HFFc6 (cell line): ENCODE data around the gene MIEN1. TPM values are rescaled to one million over a fixed set of nuclear protein-coding genes. Genes with fewer than 3 reads are reported as not detected.
A peak's percentile ranks its signal among the peaks of the same experiment; 100 is the strongest.

Experiments
- DNase-seq: peaks from one replicate; pipeline ENCODE4 v3.0.0-alpha.2; 2018
- H3K27ac Mint-ChIP-seq: 2 replicates; pipeline ENCODE4 v1.8.0; 2020; ENCODE audit warnings: mild to moderate bottlenecking, mixed read lengths
- H3K27me3 Mint-ChIP-seq: 2 replicates; pipeline ENCODE4 v1.8.0; 2021; ENCODE audit warnings: mild to moderate bottlenecking, moderate library complexity, mixed read lengths; ENCODE audit not compliant: insufficient read depth
- H3K36me3 Mint-ChIP-seq: 2 replicates; pipeline ENCODE4 v1.8.0; 2021; ENCODE audit warnings: low read depth, mixed read lengths
- H3K4me1 Mint-ChIP-seq: 2 replicates; pipeline ENCODE4 v1.8.0; 2020; ENCODE audit warnings: low read depth, mixed read lengths
- H3K4me3 Mint-ChIP-seq: 2 replicates; pipeline ENCODE4 v1.8.0; 2020; ENCODE audit warnings: mild to moderate bottlenecking, moderate library complexity, mixed read lengths
- H3K9me3 Mint-ChIP-seq: 2 replicates; pipeline ENCODE4 v1.8.0; 2020; ENCODE audit warnings: mild to moderate bottlenecking, mixed read lengths
- total RNA-seq, 6 experiments: library from RNA; stranded (reverse); fragmentation: NEBNext Ultra II Directional; extraction: Animal tissue kit (Norgen Biotek cat#: 25700); gene quantifications; 2 replicates in 1 of 6; 3 replicates in 5 of 6; pipeline ENCODE4 v1.2.3, GENCODE V29; 2021
- TF ChIP-seq, protein P1 (sequence below): fragments of 200-600 bp; sonication (generic); IDR thresholded peaks from 2 replicates; pipeline ENCODE4 v1.5.0; 2021; ENCODE audit warnings: antibody characterized with exemption, mild to moderate bottlenecking

MIEN1 gene
- total RNA-seq, 6 experiments from 2014 or later = 56.9 to 70.3 (median 66.0) TPM

DNA sequence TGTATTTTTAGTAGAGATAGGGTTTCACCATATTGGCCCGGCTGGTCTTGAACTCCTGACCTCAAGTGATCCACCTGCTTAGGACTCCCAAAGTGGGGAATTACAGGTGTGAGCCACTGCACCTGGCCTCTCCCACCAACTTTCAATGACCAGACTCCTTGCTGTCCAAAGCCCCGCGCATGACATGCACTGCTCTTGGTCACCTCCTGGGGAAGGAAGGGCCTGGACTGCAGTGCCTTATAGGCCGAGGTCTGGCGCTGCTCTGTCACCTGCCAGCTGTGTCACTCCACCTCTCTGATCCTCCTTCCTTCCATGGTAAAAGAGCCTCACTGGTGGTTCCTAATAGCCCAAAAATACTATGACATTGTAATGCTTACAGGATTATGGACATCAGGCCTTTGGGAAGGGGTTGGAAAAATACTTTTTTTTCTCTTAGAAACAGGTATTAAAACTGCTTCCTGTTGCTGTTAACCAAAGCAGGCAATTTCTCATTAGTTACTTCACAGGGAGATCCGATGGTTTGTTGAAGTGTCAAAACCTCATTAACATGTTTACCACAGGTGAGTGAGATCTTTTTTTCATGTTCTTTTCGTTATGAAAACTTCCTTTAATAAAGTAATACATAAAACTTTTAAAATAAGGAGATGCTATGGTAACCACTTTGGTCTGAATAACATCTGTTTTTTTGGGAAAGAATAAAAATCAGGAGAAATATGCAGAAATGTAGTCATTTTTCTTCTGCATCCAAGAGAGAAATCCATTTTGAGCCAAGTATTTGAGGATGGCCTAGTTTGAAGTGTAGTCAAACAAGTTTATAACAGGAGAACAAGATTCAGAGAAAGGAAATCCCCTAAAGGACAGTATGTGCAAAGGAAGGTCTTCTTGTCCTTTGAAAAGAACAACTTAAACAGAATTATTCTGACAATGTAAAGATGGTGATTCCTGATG, 42.9 kb upstream of the MIEN1 start:
- TF ChIP-seq, protein P1, sequence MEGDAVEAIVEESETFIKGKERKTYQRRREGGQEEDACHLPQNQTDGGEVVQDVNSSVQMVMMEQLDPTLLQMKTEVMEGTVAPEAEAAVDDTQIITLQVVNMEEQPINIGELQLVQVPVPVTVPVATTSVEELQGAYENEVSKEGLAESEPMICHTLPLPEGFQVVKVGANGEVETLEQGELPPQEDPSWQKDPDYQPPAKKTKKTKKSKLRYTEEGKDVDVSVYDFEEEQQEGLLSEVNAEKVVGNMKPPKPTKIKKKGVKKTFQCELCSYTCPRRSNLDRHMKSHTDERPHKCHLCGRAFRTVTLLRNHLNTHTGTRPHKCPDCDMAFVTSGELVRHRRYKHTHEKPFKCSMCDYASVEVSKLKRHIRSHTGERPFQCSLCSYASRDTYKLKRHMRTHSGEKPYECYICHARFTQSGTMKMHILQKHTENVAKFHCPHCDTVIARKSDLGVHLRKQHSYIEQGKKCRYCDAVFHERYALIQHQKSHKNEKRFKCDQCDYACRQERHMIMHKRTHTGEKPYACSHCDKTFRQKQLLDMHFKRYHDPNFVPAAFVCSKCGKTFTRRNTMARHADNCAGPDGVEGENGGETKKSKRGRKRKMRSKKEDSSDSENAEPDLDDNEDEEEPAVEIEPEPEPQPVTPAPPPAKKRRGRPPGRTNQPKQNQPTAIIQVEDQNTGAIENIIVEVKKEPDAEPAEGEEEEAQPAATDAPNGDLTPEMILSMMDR = no peak
- Mint-ChIP-seq H3K36me3 (no peaks in the 10 kb centered on the region), H3K27ac (no peak overlapping the region), H3K9me3 (no peaks in the 10 kb centered on the region), H3K27me3 (peaks cover 63% of the 10 kb centered on the region), H3K4me3 (no peak overlapping the region), H3K4me1 (peaks cover 9% of the 10 kb centered on the region)
- no peak for DNase-seq

DNA sequence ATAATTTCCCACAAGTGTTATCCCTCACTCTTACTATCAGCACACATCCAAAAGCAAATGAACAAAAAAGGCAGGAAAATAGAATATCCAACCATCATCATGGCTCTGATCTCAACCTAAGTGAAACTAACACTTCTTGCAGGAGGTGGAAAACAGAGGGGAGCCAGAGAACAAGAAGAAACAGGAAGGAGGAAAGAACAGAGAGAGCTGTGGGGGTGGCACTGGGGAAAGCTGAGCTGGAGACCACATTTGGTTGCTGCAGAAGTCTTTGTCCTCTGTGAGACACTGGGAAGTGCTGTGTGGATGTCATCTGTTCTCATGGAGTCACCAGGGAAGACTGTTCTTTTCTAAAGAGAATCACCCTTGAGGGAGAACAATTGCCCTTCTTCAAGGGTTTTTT, 42.1 kb upstream of the MIEN1 start:
- no peak overlapping the region for H3K27ac Mint-ChIP-seq
- H3K27me3 Mint-ChIP-seq = peaks cover 62% of the 10 kb centered on the region
- no peaks in the 10 kb centered on the region for H3K36me3 Mint-ChIP-seq
- TF ChIP-seq, protein P1 = no peak
- H3K4me3 Mint-ChIP-seq = no peak overlapping the region
- DNase-seq = no peak
- no peaks in the 10 kb centered on the region for H3K9me3 Mint-ChIP-seq
- H3K4me1 Mint-ChIP-seq = peaks cover 9% of the 10 kb centered on the region

DNA sequence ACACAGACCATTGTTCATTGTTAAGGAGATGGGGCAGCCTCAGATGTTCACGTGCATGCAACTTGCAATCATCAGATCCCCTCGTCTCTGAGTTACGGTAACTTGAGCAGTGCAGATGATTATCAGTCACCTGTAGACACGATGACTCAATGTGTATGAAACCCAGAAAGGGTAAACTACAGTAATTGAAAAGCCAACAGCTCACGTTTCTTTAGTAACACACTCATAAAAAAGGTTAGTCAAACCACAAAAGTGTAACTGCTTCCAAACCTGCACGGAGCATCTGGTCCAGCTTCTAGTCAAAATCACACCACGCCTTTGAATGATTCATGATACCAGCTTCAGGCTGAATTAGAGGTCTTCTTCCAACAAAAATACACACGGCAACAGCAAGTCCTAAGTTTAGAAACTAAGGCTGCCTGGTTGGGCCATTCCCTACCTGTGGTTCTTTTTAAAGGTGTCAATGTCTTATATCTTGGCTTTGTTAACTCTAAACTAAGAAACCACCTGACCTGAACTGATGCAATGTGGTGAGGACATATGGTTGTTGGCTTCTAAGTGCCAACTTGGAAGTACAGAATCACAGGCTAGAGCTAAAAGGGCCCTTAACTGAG, 39.7 kb upstream of the MIEN1 start:
- peaks cover 9% of the 10 kb centered on the region for H3K4me1 Mint-ChIP-seq
- H3K27me3 Mint-ChIP-seq = peaks cover 63% of the 10 kb centered on the region
- DNase-seq = peak; percentile 69
- no peak overlapping the region for H3K4me3 Mint-ChIP-seq
- TF ChIP-seq, protein P1 = no peak
- H3K9me3 Mint-ChIP-seq = peaks cover 12% of the 10 kb centered on the region
- peaks cover 12% of the 10 kb centered on the region for H3K36me3 Mint-ChIP-seq
- no peak overlapping the region for H3K27ac Mint-ChIP-seq

DNA sequence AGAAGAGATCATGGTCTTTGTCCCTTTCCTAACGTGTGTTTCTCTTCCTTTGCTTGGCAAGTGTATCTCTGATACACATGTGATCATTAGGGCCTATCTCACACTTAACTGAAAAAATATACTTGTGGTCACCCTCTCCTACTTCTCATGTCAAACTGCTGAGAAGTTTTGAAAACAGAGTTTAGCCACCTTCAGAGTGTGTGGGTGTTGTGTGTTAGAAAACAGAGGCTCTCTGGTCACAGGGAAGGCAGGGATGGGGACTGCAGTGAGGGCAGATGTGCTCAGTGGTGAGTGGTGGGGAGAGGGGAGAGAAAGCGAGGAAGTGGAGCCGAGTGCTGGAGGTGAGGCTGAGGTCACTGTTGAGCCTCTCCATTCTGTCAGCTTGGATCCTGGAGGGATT, 36.8 kb upstream of the MIEN1 start:
- Mint-ChIP-seq H3K9me3 (peaks cover 12% of the 10 kb centered on the region), H3K36me3 (peaks cover 12% of the 10 kb centered on the region), H3K27ac (no peak overlapping the region), H3K4me3 (no peak overlapping the region), H3K4me1 (peaks cover 24% of the 10 kb centered on the region), H3K27me3 (peaks cover 49% of the 10 kb centered on the region)
- TF ChIP-seq, protein P1 = no peak
- no peak for DNase-seq

DNA sequence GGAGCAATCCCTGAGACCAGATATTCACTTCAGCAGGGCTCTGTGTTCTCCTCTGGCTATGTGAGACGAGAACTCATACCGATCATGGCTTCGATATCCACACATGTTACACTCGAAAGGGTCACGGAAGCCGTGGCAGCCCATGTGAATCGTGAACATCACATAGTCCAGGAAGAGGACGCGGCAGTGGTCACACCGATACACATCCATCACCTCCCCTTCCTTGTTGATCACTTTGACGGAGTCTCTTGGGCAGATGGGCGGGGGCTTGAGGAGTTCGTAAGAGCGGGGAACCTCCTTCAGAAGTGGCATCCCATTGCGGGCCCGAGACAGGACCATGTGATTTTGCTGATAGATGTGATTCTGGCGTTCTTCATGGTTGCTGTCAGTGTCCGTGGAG, 35.4 kb upstream of the MIEN1 start:
- no peak overlapping the region for H3K27ac Mint-ChIP-seq
- TF ChIP-seq, protein P1 = no peak
- H3K27me3 Mint-ChIP-seq = peaks cover 48% of the 10 kb centered on the region
- H3K36me3 Mint-ChIP-seq = peaks cover 12% of the 10 kb centered on the region
- peaks cover 12% of the 10 kb centered on the region for H3K9me3 Mint-ChIP-seq
- H3K4me1 Mint-ChIP-seq = peaks cover 24% of the 10 kb centered on the region
- no peak overlapping the region for H3K4me3 Mint-ChIP-seq
- DNase-seq = no peak
